ENCODE measurements around the gene SNPH. TPM values are rescaled to one million over a fixed set of nuclear protein-coding genes. Genes with fewer than 3 reads are reported as not detected.

SNPH gene
- total and polyA plus RNA-seq, 2 of the 8 experiments (the other 6 are each of a cell fraction or from before 2014, with no cell fraction given) = 0.98 to 4.9 TPM

- no peak overlapping the region for H4K91ac ChIP-seq (replicated peaks; ENCODE audit: insufficient read length, low read length)
- H4K20me1 ChIP-seq (replicated peaks in 1 of 2; ENCODE audit: control insufficient read depth in 1 of 2, insufficient read depth in 2 of 2, low read length in 2 of 2) = no peaks in the 10 kb centered on the region
- no peak overlapping the region for H3K4me3 ChIP-seq (ENCODE audit: extremely low read depth in 1 of 4, insufficient read depth in 2 of 4, low read depth in 3 of 4, low read length in 4 of 4)
- no peak overlapping the region for H4K5ac ChIP-seq (ENCODE audit: insufficient read length, low read depth, low read length)
- no peak overlapping the region for H3K23ac ChIP-seq (ENCODE audit: insufficient read length)
- H3K9ac ChIP-seq (replicated peaks in 1 of 4; ENCODE audit: extremely low read depth in 1 of 4, low read depth in 3 of 4, low read length in 3 of 4) = no peak overlapping the region
- no peak overlapping the region for H3K18ac ChIP-seq (ENCODE audit: extremely low read depth, low read length)
- no peak overlapping the region for H4K8ac ChIP-seq (ENCODE audit: extremely low read depth, insufficient read depth, low read length)
- H3K4me2 ChIP-seq (ENCODE audit: insufficient read depth in 1 of 2, low read depth in 2 of 2, low read length in 2 of 2) = no peak overlapping the region
- H3K36me3 ChIP-seq (ENCODE audit: control insufficient read depth in 2 of 4, insufficient read depth in 4 of 4, low read length in 3 of 4) = no peaks in the 10 kb centered on the region
- H2BK15ac ChIP-seq (ENCODE audit: low read length) = no peak overlapping the region
- H3K79me2 ChIP-seq (ENCODE audit: control insufficient read depth in 1 of 2, insufficient read depth in 2 of 2, low read length in 2 of 2) = no peaks in the 10 kb centered on the region
- no peak for DNase-seq (ENCODE audit: low read depth in 1 of 2, low spot score in 2 of 2)
- no peak overlapping the region for H2AFZ ChIP-seq (ENCODE audit: low read length)
- H3K9me3 ChIP-seq (ENCODE audit: insufficient read depth in 2 of 2, low read depth in 1 of 2, low read length in 1 of 2) = no peaks in the 10 kb centered on the region
- no peaks in the 10 kb centered on the region for H3K27me3 ChIP-seq (replicated peaks in 1 of 4; ENCODE audit: control insufficient read depth in 3 of 4, extremely low read depth in 1 of 4, insufficient read depth in 3 of 4, low read length in 3 of 4)
- no peak overlapping the region for H2BK12ac ChIP-seq (ENCODE audit: low read depth, low read length)
- no peak overlapping the region for H2BK120ac ChIP-seq (replicated peaks; ENCODE audit: low read depth, low read length)
- H3K4ac ChIP-seq (replicated peaks; ENCODE audit: insufficient read length, low read depth, low read length) = no peak overlapping the region
- no peak overlapping the region for H3K27ac ChIP-seq (ENCODE audit: low read depth, low read length)
- no peak for FAIRE-seq
- H2AK5ac ChIP-seq (ENCODE audit: low read depth, low read length) = no peak overlapping the region
- no peaks in the 10 kb centered on the region for H3K79me1 ChIP-seq (ENCODE audit: low read depth, low read length)
- no peak overlapping the region for H2BK5ac ChIP-seq (ENCODE audit: low read depth, low read length)
- WGBS, 2 experiments (ENCODE audit: extremely low coverage in 1 of 2, insufficient coverage in 1 of 2, insufficient read length in 1 of 2, insufficient replicate concordance in 2 of 2, low coverage in 1 of 2, low lambda C conversion rate in 2 of 2, missing lambda C conversion rate in 1 of 2) = 89% methylated on average over 9 of the region's 9 CpGs; no CpG with 5 or more reads in 1 of the 2 experiments
- no peak overlapping the region for H3K56ac ChIP-seq (replicated peaks; ENCODE audit: insufficient read length, low read depth, low read length)
- no peak overlapping the region for H2BK20ac ChIP-seq (ENCODE audit: low read length)
- no peak for TF ChIP-seq POU5F1 (IDR thresholded peaks at IDR 0.05; ENCODE audit: low read depth, low read length)
- no peak for TF ChIP-seq NRF1 (IDR thresholded peaks at IDR 0.05; ENCODE audit: low read depth, low read length)
- TF ChIP-seq CTBP2 (IDR thresholded peaks at IDR 0.05; ENCODE audit: borderline replicate concordance, insufficient read depth, insufficient read length, low read length) = no peak
- no peak for TF ChIP-seq SP4 (IDR thresholded peaks at IDR 0.05; ENCODE audit: low read length)
- no peak for TF ChIP-seq SIN3A (conservative IDR thresholded peaks at IDR 0.05 in 1 of 2, IDR thresholded peaks at IDR 0.05 in 1 of 2; ENCODE audit: low read depth in 1 of 2, low read length in 2 of 2)
- no peak for TF ChIP-seq CEBPB (IDR thresholded peaks at IDR 0.05; ENCODE audit: low read depth, low read length)
- TF ChIP-seq FOSL1 (IDR thresholded peaks at IDR 0.05; ENCODE audit: insufficient read depth, low read depth, low read length) = no peak
- TF ChIP-seq RBBP5 (IDR thresholded peaks at IDR 0.05; ENCODE audit: borderline replicate concordance, low read depth, low read length) = no peak
- TF ChIP-seq ATF3 (IDR thresholded peaks at IDR 0.05; ENCODE audit: insufficient read depth, low read depth, low read length) = no peak
- H3K14ac ChIP-seq (ENCODE audit: insufficient read length) = no peak overlapping the region
- ChIA-PET CTCF (ENCODE audit: partially characterized antibody) (interaction anchor here (0.7 to 2.0 kb wide), 6 partner anchors 8 to 182 kb away, joined by 3 to 11 read pairs (median 4); no protein-coding TSS in a partner anchor), POLR2A (ENCODE audit: partially characterized antibody) (no interaction called here)
- H3K4me1 ChIP-seq (replicated peaks in 1 of 4; ENCODE audit: control insufficient read depth in 3 of 4, insufficient read depth in 4 of 4, low read length in 3 of 4) = 0 out of 7 replicates have a peak, but pooled peaks cover 0 to 2% (median under 1%) of the 10 kb centered on the region in 4 experiments
- no peaks in the 10 kb centered on the region for H3K23me2 ChIP-seq (ENCODE audit: low read depth, low read length)
Measured at GRCh38 chr20:1283522-1284510, 17.7 kb downstream of the SNPH start.

Data from H1 (cell line).